AG04449 (cell line): Measurements from ENCODE around the gene LINGO4.
"Not testable (repeated sequence)": the region's sequence is repeated elsewhere in the genome, so short reads cannot be mapped to it uniquely, and the experiment has no call there.

ENCODE experiments used
- CTCF ChIA-PET: fragments of 350-600 bp; formaldehyde crosslinking; extraction: SDS; loops from one replicate; lab custom pipeline; 2021; ENCODE audit warnings: antibody characterized with exemption; lab: Yijun Ruan, JAX
- POLR2A ChIA-PET: fragments of 400-600, 350-600 bp; formaldehyde crosslinking; extraction: SDS; loops from one replicate; lab custom pipeline; 2020; ENCODE audit warnings: antibody characterized with exemption, inconsistent platforms; lab: Yijun Ruan, JAX
- DNase-seq: peaks from one replicate; pipeline ENCODE4 v3.0.0-alpha.2; 2010; ENCODE audit warnings: low read depth, low spot score
- H3K4me3 ChIP-seq: 2 replicates; pipeline ENCODE4 v1.5.1; 2011; ENCODE audit warnings: low read depth, mild to moderate bottlenecking, control low read depth, low read length
- TF ChIP-seq, protein P1 (sequence below): IDR thresholded peaks from one replicate; pipeline ENCODE4 v1.5.1; 2011; ENCODE audit warnings: mild to moderate bottlenecking, moderate library complexity, low read length, control low read depth, inconsistent platforms; ENCODE audit not compliant: insufficient read depth; ENCODE audit errors: missing control alignments

The LINGO4 gene

DNA sequence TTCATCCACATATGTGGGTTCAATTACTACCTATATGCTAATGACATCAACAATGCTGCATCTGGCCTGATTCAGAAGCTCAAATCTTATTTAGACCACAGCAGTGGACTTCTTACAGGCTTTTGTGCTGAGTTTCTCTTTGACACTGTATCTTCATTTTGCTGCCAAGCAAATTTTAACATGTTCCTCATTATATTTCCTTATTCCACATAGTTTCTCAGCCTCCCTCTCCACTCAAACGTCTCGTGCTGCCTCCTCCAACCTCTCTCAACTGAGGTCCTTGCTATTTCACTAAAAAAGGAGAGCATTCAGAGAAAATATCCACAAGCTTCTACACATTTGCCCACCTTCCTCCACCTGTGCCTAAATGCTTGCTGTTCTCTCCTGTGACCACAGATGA is 21.4 kb downstream of the LINGO4 start:
- ChIA-PET POLR2A (no interaction called here), CTCF (no interaction called here)
- DNase-seq = no peak
- no peak overlapping the region for H3K4me3 ChIP-seq
- TF ChIP-seq, protein P1, sequence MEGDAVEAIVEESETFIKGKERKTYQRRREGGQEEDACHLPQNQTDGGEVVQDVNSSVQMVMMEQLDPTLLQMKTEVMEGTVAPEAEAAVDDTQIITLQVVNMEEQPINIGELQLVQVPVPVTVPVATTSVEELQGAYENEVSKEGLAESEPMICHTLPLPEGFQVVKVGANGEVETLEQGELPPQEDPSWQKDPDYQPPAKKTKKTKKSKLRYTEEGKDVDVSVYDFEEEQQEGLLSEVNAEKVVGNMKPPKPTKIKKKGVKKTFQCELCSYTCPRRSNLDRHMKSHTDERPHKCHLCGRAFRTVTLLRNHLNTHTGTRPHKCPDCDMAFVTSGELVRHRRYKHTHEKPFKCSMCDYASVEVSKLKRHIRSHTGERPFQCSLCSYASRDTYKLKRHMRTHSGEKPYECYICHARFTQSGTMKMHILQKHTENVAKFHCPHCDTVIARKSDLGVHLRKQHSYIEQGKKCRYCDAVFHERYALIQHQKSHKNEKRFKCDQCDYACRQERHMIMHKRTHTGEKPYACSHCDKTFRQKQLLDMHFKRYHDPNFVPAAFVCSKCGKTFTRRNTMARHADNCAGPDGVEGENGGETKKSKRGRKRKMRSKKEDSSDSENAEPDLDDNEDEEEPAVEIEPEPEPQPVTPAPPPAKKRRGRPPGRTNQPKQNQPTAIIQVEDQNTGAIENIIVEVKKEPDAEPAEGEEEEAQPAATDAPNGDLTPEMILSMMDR = no peak

DNA sequence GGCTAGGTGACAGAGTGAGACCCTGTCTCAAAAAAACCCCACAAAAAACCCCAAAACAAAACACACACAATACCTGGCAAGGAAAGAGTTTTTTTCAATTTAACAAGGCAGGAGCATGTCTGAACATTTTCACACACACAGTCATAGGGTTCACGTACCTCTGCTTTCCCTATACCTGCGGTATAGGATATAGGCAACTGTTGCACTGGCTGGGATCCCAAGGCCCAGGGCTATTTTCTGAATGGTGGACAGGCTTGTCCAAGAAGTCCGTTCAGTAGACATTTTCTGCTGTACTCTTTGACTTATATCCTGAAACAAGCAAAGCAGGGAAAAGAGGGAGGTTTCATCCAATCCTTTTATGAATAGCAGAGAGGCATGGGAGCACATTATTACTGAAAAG is 22.5 kb downstream of the LINGO4 start:
- ChIA-PET CTCF (no interaction called here), POLR2A (no interaction called here)
- TF ChIP-seq, protein P1 = no peak

DNA sequence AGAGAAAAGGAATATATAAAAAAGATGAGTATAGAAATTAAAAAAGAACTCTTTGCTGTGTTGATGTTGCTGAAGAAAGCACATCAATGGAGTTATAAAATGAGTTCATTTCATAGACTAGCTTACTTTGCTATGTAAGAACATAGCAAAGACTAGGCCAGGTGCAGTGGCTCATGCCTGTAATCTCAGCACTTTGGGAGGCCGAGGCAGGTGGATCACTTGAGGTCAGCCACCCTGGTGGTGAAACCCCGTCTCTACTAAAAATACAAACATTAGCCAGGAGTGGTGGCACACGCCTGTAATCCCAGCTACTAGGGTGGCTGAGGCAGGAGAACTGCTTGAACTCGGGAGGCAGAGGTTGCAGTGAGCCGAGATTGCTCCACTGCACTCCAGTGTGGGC is 23.2 kb downstream of the LINGO4 start:
- DNase-seq, CTCF ChIA-PET, H3K4me3 ChIP-seq, POLR2A ChIA-PET: not testable (repeated sequence)

More for the DNA sequence above, 22.5 kb downstream of the LINGO4 start:
- H3K4me3 ChIP-seq = no peak overlapping the region
- no peak for DNase-seq

DNA sequence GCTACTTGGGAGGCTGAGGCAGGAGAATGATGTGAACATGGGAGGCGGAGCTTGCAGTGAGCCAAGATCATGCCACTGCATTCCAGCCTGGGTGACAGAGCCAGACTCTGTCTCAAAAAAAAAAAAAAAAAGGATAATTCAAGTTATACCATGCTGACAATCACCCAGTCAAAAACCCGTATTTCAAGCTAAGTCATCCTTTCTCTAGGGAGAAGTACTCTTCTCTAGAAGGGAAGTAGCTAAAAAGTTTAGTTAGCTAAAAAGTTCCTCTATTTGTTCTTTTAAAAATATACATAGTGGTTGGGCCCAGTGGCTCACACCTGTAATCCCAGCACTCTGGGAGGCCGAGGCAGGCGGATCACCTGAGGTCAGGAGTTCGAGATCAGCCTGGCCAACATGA is 24.5 kb downstream of the LINGO4 start:
- CTCF ChIA-PET = interaction anchor here (1.3 kb wide), 1 partner anchor 10 kb away, joined by 6 read pairs; the partner anchor contains the start of gene TDRKH
- POLR2A ChIA-PET = not testable (repeated sequence)

DNA sequence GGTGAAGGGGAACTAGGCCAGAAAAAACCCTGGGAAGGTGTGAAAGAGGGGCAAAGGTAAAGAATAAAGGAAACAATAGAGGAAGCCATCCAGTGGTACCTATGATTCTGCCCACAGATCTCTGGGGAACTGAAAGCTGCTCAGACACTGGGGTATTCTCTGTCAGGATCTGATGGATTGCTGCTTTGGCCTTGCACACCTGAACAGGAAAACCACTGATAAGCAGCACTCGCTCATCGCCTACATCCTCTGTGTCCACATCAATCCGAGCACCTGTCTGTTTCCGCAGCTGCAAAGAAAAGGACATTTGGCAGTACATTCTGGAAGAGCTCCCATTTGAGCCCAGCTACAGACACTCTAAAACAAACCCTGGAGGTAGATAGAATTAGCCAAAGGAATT is 25.4 kb downstream of the LINGO4 start:
- no peak overlapping the region for H3K4me3 ChIP-seq
- POLR2A ChIA-PET = no interaction called here
- DNase-seq = no peak
- CTCF ChIA-PET = interaction anchor here (1.1 to 1.3 kb wide), 2 partner anchors 10 to 17 kb away, joined by 4 to 6 read pairs; partner anchors contain the start of genes MRPL9 and TDRKH
- TF ChIP-seq, protein P1 = no peak

More for the DNA sequence above, 24.5 kb downstream of the LINGO4 start:
- not testable (repeated sequence) for H3K4me3 ChIP-seq, DNase-seq

DNA sequence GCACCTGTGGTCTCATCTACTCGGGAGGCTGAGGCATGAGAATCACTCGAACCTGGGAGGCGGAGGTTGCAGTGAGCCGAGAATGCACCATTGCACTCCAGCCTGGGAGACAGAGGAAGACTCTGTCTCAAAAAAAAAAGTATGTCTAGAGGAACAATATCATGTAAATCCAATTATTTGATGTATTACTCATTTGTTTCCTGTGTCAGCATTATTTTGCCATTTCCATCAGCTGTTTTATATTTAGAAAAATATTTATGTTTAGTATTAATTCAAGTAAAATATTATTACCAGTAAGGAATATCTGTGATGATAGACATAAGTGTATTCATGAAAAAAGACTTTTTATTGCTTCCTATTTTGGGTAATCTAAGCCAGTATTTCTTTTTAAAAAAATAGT is 27.9 kb downstream of the LINGO4 start:
- DNase-seq = no peak
- TF ChIP-seq, protein P1 = no peak
- H3K4me3 ChIP-seq = no peak overlapping the region
- ChIA-PET CTCF (interaction anchor here (0.7 to 1.2 kb wide), 2 partner anchors 13 to 319 kb away, joined by 3 read pairs; partner anchors contain the start of gene TDRKH), POLR2A (no interaction called here)

DNA sequence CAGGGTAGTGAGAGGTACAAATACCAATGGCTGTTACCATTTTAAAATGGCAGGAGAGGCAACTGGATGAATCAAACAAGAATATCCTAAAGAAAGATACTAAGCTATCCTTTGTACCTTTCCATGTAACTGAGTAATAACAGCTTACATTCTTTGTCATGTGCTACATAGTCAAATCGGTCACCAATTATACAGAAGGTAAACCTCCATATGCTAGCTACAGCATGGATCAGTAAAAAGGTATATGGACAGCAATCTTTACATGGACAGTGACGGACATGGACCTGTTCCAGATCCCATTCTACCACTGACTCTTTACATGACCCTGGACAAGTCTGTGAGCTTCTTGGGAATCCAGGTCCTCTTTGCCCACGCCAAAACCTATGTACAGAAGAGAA is 28.6 kb downstream of the LINGO4 start:
- TF ChIP-seq, protein P1 = no peak
- no peak for DNase-seq
- no peak overlapping the region for H3K4me3 ChIP-seq
- ChIA-PET CTCF (no interaction called here), POLR2A (no interaction called here)
